ENCODE results near the gene RMC1.

DNA sequence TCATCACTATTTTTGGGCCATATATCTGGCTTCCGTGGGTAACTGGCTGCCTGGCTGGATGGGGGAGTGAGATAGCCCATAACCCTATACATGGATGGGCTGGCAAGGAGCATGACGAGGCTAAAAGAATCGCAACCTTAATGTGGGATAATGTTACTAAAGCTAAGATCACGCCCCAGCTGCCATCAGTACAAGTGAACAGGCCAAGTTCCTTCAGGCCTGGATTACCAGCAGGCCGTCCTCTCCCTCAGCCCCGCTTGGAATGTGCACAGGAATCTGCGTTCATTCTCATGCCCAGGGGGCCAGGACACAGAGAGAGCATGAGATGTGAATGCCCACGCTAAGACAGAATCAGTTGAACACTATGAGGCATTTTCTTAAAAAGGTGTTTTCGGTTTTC, 34.7 kb downstream of the RMC1 start:
- TF ChIP-seq EP300 (IDR thresholded peaks at IDR 0.05; ENCODE audit: low read depth in 2 of 2, low read length in 2 of 2) (no peak), EP300 (CRISPR knock-in tag; IDR thresholded peaks at IDR 0.05; ENCODE audit: borderline replicate concordance) (no peak), CBX2 (IDR thresholded peaks at IDR 0.05; ENCODE audit: low read depth, low read length) (no peak), CBX2 (CRISPR knock-in tag; IDR thresholded peaks at IDR 0.05; ENCODE audit: low read depth) (no peak), POLR2A (IDR thresholded peaks at IDR 0.05; ENCODE audit: insufficient read depth in 1 of 2, low read depth in 2 of 2, low read length in 2 of 2) (no peak), ISL2 (CRISPR knock-in tag; IDR thresholded peaks at IDR 0.05) (no peak), ZNF501 (CRISPR knock-in tag; IDR thresholded peaks at IDR 0.05) (no peak), KLF12 (CRISPR knock-in tag; IDR thresholded peaks at IDR 0.05; ENCODE audit: borderline replicate concordance) (no peak), ETV5 (CRISPR knock-in tag; IDR thresholded peaks at IDR 0.05; ENCODE audit: borderline replicate concordance) (no peak), HMG20B (CRISPR knock-in tag; conservative IDR thresholded peaks at IDR 0.05) (no peak)
- TF ChIP-seq, protein P1, sequence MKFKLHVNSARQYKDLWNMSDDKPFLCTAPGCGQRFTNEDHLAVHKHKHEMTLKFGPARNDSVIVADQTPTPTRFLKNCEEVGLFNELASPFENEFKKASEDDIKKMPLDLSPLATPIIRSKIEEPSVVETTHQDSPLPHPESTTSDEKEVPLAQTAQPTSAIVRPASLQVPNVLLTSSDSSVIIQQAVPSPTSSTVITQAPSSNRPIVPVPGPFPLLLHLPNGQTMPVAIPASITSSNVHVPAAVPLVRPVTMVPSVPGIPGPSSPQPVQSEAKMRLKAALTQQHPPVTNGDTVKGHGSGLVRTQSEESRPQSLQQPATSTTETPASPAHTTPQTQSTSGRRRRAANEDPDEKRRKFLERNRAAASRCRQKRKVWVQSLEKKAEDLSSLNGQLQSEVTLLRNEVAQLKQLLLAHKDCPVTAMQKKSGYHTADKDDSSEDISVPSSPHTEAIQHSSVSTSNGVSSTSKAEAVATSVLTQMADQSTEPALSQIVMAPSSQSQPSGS (CRISPR knock-in tag; IDR thresholded peaks at IDR 0.05), result no peak
- TF ChIP-seq, protein P2, sequence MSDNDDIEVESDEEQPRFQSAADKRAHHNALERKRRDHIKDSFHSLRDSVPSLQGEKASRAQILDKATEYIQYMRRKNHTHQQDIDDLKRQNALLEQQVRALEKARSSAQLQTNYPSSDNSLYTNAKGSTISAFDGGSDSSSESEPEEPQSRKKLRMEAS (IDR thresholded peaks at IDR 0.05), result no peak

Data from HepG2 (cell line).